ENCODE results near the gene ZAR1.

DNA sequence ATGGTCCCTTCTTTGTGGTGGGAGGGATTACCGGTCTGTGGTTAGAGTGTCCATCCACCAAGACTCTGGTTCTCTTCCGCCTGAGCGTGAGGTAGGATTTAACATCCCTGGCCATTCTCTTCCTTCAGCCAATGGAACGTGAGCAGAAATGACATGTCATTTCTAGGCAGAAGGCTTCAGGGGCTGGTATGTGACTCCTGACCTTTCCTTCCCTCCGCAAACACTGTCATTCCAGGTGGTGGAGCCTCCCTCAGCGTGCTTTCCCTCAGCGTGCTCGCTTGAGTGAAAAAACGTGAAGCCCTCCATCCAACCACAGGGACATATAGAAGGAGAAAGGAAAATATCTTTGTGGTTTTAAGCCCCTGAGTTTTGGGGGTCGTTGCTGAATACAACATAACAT lies 40.9 kb upstream of the ZAR1 start:
- TF ChIP-seq, protein P1, sequence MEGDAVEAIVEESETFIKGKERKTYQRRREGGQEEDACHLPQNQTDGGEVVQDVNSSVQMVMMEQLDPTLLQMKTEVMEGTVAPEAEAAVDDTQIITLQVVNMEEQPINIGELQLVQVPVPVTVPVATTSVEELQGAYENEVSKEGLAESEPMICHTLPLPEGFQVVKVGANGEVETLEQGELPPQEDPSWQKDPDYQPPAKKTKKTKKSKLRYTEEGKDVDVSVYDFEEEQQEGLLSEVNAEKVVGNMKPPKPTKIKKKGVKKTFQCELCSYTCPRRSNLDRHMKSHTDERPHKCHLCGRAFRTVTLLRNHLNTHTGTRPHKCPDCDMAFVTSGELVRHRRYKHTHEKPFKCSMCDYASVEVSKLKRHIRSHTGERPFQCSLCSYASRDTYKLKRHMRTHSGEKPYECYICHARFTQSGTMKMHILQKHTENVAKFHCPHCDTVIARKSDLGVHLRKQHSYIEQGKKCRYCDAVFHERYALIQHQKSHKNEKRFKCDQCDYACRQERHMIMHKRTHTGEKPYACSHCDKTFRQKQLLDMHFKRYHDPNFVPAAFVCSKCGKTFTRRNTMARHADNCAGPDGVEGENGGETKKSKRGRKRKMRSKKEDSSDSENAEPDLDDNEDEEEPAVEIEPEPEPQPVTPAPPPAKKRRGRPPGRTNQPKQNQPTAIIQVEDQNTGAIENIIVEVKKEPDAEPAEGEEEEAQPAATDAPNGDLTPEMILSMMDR (IDR thresholded peaks at IDR 0.05; ENCODE audit: low read length): no peak
- no peak for TF ChIP-seq EZH2 (optimal IDR thresholded peaks at IDR 0.05; ENCODE audit: low read depth, low read length)
- TF ChIP-seq EZH2phosphoT487 (IDR thresholded peaks at IDR 0.05; ENCODE audit: low read length): no peak

Data from MM.1S (cell line).